ENCODE data around the gene SETD3. TPM values are rescaled to one million over a fixed set of nuclear protein-coding genes. Genes with fewer than 3 reads are reported as not detected.

Gene SETD3
- total RNA-seq, 1 experiment from 2014 or later, result 51.5 TPM

DNA sequence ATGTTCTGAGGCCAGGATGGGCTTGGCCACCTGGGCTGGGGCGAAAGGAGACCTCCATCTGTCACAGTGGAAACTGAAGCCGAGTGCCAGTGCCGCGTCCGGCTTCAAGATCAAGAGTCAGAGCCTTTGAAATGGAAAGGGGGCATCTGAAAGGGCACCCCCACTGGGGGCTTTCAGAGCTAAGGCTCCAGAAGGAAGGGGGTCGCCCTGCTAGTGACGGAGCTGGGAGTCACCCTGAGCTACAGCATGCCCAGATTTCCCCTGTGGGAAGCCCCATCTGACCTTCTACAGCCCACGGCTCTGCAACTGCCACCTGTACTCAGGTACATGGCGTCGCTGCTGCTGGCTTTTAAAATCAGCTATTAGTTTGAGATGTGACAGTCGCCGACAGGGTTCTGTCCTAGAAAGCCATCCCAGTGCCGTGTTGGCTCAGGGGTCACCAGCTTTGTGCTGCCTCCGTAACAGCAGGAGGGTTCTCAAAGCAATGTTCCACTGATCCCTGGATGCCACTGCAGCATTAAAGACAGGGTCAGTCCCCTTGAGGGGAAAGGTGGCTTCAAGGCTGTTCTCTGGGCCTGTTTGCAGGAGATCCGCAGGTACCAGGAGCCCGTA, 32.0 kb upstream of the SETD3 start:
- Mint-ChIP-seq H3K4me3 (ENCODE audit: low read depth, unreplicated experiment) (no peak overlapping the region), H3K4me1 (ENCODE audit: low read depth, unreplicated experiment) (no peaks in the 10 kb centered on the region), H3K27ac (ENCODE audit: unreplicated experiment) (no peak overlapping the region), H3K36me3 (ENCODE audit: insufficient read depth, unreplicated experiment) (peaks cover 32% of the 10 kb centered on the region), H3K27me3 (ENCODE audit: unreplicated experiment) (no peaks in the 10 kb centered on the region), H3K9me3 (ENCODE audit: low read depth, unreplicated experiment) (no peaks in the 10 kb centered on the region)
- DNase-seq, result no peak
- intact Hi-C loops (cut with micrococcal nuclease; ENCODE audit: unreplicated experiment), result no loop called here
- TF ChIP-seq, protein P1, sequence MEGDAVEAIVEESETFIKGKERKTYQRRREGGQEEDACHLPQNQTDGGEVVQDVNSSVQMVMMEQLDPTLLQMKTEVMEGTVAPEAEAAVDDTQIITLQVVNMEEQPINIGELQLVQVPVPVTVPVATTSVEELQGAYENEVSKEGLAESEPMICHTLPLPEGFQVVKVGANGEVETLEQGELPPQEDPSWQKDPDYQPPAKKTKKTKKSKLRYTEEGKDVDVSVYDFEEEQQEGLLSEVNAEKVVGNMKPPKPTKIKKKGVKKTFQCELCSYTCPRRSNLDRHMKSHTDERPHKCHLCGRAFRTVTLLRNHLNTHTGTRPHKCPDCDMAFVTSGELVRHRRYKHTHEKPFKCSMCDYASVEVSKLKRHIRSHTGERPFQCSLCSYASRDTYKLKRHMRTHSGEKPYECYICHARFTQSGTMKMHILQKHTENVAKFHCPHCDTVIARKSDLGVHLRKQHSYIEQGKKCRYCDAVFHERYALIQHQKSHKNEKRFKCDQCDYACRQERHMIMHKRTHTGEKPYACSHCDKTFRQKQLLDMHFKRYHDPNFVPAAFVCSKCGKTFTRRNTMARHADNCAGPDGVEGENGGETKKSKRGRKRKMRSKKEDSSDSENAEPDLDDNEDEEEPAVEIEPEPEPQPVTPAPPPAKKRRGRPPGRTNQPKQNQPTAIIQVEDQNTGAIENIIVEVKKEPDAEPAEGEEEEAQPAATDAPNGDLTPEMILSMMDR (IDR thresholded peaks at IDR 0.05; ENCODE audit: unreplicated experiment), result no peak
- CTCF ChIA-PET, result no interaction called here
- BruUV-seq (replicated peaks), result no TSS peak

DNA sequence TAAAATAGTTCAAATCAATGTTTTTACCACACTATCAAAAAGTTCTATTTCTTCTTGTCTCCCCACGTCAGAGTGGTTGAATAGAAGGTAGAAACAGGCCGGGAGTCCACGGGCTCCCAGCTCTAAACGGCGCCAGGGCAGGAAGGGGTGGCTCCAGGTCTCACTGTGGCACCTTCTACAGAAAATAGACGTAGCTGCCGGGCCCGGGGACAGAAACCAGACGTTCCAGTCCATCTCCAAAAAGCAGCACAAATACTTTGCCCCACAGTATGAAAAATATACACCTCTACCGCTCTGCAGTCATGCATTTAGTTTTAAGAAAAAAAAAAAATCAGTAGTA, 31.4 kb upstream of the SETD3 start:
- H3K27me3 Mint-ChIP-seq (ENCODE audit: unreplicated experiment), result no peaks in the 10 kb centered on the region
- no peaks in the 10 kb centered on the region for H3K4me1 Mint-ChIP-seq (ENCODE audit: low read depth, unreplicated experiment)
- no peaks in the 10 kb centered on the region for H3K9me3 Mint-ChIP-seq (ENCODE audit: low read depth, unreplicated experiment)
- CTCF ChIA-PET, result no interaction called here
- H3K27ac Mint-ChIP-seq (ENCODE audit: unreplicated experiment), result no peak overlapping the region
- TF ChIP-seq, protein P1 (IDR thresholded peaks at IDR 0.05; ENCODE audit: unreplicated experiment), result no peak
- peaks cover 37% of the 10 kb centered on the region for H3K36me3 Mint-ChIP-seq (ENCODE audit: insufficient read depth, unreplicated experiment)
- no peak overlapping the region for H3K4me3 Mint-ChIP-seq (ENCODE audit: low read depth, unreplicated experiment)
- intact Hi-C loops (cut with micrococcal nuclease; ENCODE audit: unreplicated experiment), result no loop called here
- no peak for DNase-seq
- BruUV-seq (replicated peaks), result TSS peak; percentile 46

DNA sequence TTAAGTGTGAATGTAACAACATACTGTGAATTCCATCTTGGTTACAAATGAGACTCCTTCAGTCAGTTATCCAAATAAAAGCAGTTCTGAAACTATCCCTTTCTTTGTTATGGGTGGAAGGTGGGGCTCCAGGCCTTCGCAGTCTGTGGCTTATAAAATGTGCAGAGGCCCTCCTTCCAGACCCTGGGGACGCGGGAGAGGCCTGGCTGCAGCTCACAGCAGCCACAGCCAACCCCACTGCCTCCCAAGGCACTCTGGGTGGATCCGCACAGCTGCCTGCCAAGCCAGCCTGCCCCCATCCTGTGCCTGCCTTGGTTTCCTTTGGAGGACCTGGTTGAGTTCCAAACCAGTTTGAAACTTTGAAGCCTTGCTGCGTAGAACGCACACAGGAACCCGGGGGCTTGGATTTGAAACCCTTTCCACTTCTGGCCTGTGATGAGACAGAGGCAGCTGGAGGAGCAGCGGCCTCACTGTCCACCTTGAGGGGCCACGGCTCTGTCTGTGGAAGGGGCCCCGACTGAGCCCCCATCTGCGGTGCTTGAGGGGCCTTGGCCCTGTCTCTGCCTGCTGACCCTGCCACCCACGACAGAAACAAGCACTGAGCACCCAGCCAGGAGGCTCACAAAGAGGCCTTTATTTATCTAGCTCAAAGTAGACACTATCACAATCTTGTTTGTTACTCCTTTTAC, 30.9 kb upstream of the SETD3 start:
- no peaks in the 10 kb centered on the region for H3K9me3 Mint-ChIP-seq (ENCODE audit: low read depth, unreplicated experiment)
- DNase-seq, result no peak
- H3K4me1 Mint-ChIP-seq (ENCODE audit: low read depth, unreplicated experiment), result no peaks in the 10 kb centered on the region
- TF ChIP-seq, protein P1 (IDR thresholded peaks at IDR 0.05; ENCODE audit: unreplicated experiment), result no peak
- intact Hi-C loops (cut with micrococcal nuclease; ENCODE audit: unreplicated experiment), result no loop called here
- BruUV-seq (replicated peaks), result no TSS peak
- no peaks in the 10 kb centered on the region for H3K27me3 Mint-ChIP-seq (ENCODE audit: unreplicated experiment)
- H3K27ac Mint-ChIP-seq (ENCODE audit: unreplicated experiment), result no peak overlapping the region
- CTCF ChIA-PET, result no interaction called here
- peaks cover 40% of the 10 kb centered on the region for H3K36me3 Mint-ChIP-seq (ENCODE audit: insufficient read depth, unreplicated experiment)
- H3K4me3 Mint-ChIP-seq (ENCODE audit: low read depth, unreplicated experiment), result no peak overlapping the region

DNA sequence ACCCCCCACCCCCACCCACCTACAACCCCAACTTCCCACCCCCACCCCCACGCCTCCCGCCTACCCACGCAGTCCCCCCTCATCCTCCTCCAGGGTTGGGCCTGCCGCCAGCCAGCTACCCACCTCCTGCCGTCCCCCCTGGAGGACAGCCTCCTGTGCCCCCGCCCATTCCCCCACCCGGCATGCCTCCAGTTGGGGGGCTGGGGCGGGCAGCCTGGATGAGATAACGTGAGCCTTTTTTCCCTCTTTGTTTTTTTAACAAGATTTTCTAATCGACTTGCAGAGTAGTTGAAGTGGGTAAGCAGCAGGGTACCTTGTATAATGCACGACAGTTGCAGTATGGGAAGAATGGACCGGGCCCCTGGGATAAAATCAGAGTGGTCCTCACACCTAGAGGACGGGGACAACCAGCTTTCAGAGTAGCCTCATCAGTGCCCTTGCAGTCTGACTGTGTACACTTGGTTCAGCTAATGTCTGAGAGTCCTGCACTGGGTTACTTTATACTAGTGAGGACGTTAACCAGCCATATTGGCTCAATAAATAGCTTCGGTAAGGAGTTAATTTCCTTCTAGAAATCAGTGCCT, 30.0 kb upstream of the SETD3 start:
- intact Hi-C loops (cut with micrococcal nuclease; ENCODE audit: unreplicated experiment), result no loop called here
- no peak for DNase-seq
- TF ChIP-seq, protein P1 (IDR thresholded peaks at IDR 0.05; ENCODE audit: unreplicated experiment), result no peak
- H3K4me1 Mint-ChIP-seq (ENCODE audit: low read depth, unreplicated experiment), result no peaks in the 10 kb centered on the region
- no peak overlapping the region for H3K4me3 Mint-ChIP-seq (ENCODE audit: low read depth, unreplicated experiment)
- CTCF ChIA-PET, result interaction anchor here (0.6 kb wide), 1 partner anchor 173 kb away, joined by 6 read pairs; the partner anchor contains the start of gene CYP46A1
- BruUV-seq (replicated peaks), result TSS peak; percentile 95
- no peak overlapping the region for H3K27ac Mint-ChIP-seq (ENCODE audit: unreplicated experiment)
- no peaks in the 10 kb centered on the region for H3K9me3 Mint-ChIP-seq (ENCODE audit: low read depth, unreplicated experiment)
- peaks cover 50% of the 10 kb centered on the region for H3K36me3 Mint-ChIP-seq (ENCODE audit: insufficient read depth, unreplicated experiment)
- H3K27me3 Mint-ChIP-seq (ENCODE audit: unreplicated experiment), result no peaks in the 10 kb centered on the region
